AG04450 (cell line): Measurements from ENCODE around the gene GRID1. TPM values are rescaled to one million over a fixed set of nuclear protein-coding genes. Genes with fewer than 3 reads are reported as not detected.

Source experiments
- CTCF ChIA-PET: fragments of 300-600, 350-600 bp; formaldehyde crosslinking; extraction: SDS; loops from one replicate; lab custom pipeline; 2022; ENCODE audit warnings: antibody characterized with exemption, inconsistent platforms; lab: Charles Lee
- POLR2A ChIA-PET: fragments of 350-600 bp; formaldehyde crosslinking; extraction: SDS; loops from one replicate; lab custom pipeline; 2021; ENCODE audit warnings: antibody characterized with exemption, inconsistent platforms; lab: Yijun Ruan, JAX
- DNase-seq: peaks from one replicate; pipeline ENCODE4 v3.0.0-alpha.2; 2011; ENCODE audit warnings: low read depth, low spot score
- H3K27ac ChIP-seq: one replicate; pipeline ENCODE4 v1.5.1; 2012; ENCODE audit warnings: low read depth, low read length, control low read depth
- H3K27me3 ChIP-seq: one replicate; pipeline ENCODE4 v1.6.0; 2012; ENCODE audit warnings: low read length; ENCODE audit not compliant: control insufficient read depth, insufficient read depth
- H3K4me3 ChIP-seq: 2 replicates; pipeline ENCODE4 v1.5.1; 2011; ENCODE audit warnings: mild to moderate bottlenecking, low read depth, low read length, control low read depth
- H3K9me3 ChIP-seq: 2 replicates; pipeline ENCODE4 v1.5.1; 2012; ENCODE audit warnings: low read length; ENCODE audit not compliant: control insufficient read depth, insufficient read depth
- polyA plus RNA-seq: library from polyadenylated mRNA; depleted of rRNA; stranded (reverse); fragments of >200 nt; gene quantifications from 2 replicates; pipeline ENCODE4 v1.2.3, GENCODE V29; 2011
- TF ChIP-seq, protein P1 (sequence below): IDR thresholded peaks from 2 replicates; pipeline ENCODE4 v1.5.1; 2011; ENCODE audit warnings: low read depth, low read length, control low read depth, inconsistent platforms

The GRID1 gene
- polyA plus RNA-seq, 1 experiment: not detected

DNA sequence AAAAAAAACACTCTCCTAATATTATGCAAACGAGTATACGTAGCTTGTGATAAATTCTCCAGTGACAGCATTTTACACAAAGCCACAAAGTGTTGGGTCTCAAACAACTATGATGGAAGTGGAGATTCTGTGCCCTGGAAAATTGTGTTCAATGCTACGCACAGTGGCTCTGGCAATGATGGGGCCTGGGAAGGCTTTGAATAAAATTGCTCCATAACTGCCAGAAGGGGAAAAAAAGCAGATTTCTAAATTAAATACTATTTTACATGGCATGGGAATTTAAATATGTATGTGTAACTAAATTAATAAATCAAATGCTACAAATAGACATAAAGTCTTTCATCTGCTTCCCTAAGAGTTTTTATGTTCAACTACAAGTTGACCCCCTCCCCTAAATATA lies 306.7 kb downstream of the GRID1 start:
- CTCF ChIA-PET: no interaction called here
- no peak for DNase-seq
- POLR2A ChIA-PET: no interaction called here

GRCh38 chr10:86058964-86059363 lies 307.6 kb downstream of the GRID1 start:
- Histone ChIP-seq H3K27ac (no peak overlapping the region), H3K27me3 (no peaks in the 10 kb centered on the region), H3K9me3 (peaks cover 26% of the 10 kb centered on the region), H3K4me3 (no peak overlapping the region)
- ChIA-PET POLR2A (no interaction called here), CTCF (no interaction called here)
- DNase-seq: no peak
- TF ChIP-seq, protein P1, sequence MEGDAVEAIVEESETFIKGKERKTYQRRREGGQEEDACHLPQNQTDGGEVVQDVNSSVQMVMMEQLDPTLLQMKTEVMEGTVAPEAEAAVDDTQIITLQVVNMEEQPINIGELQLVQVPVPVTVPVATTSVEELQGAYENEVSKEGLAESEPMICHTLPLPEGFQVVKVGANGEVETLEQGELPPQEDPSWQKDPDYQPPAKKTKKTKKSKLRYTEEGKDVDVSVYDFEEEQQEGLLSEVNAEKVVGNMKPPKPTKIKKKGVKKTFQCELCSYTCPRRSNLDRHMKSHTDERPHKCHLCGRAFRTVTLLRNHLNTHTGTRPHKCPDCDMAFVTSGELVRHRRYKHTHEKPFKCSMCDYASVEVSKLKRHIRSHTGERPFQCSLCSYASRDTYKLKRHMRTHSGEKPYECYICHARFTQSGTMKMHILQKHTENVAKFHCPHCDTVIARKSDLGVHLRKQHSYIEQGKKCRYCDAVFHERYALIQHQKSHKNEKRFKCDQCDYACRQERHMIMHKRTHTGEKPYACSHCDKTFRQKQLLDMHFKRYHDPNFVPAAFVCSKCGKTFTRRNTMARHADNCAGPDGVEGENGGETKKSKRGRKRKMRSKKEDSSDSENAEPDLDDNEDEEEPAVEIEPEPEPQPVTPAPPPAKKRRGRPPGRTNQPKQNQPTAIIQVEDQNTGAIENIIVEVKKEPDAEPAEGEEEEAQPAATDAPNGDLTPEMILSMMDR: no peak

More for the DNA sequence above, 306.7 kb downstream of the GRID1 start:
- no peak overlapping the region for H3K27ac ChIP-seq
- H3K9me3 ChIP-seq: peaks cover 21% of the 10 kb centered on the region
- H3K27me3 ChIP-seq: no peaks in the 10 kb centered on the region
- TF ChIP-seq, protein P1: no peak
- H3K4me3 ChIP-seq: no peak overlapping the region

GRCh38 chr10:86057708-86058107 lies 308.9 kb downstream of the GRID1 start:
- TF ChIP-seq, protein P1: no peak
- H3K27me3 ChIP-seq: no peaks in the 10 kb centered on the region
- no peak for DNase-seq
- CTCF ChIA-PET: no interaction called here
- no peak overlapping the region for H3K27ac ChIP-seq
- POLR2A ChIA-PET: no interaction called here
- peaks cover 24% of the 10 kb centered on the region for H3K9me3 ChIP-seq
- H3K4me3 ChIP-seq: no peak overlapping the region

GRCh38 chr10:86056672-86057071 lies 309.9 kb downstream of the GRID1 start:
- Histone ChIP-seq H3K27ac (no peak overlapping the region), H3K9me3 (peaks cover 15% of the 10 kb centered on the region), H3K4me3 (no peak overlapping the region), H3K27me3 (no peaks in the 10 kb centered on the region)
- ChIA-PET POLR2A (no interaction called here), CTCF (no interaction called here)
- TF ChIP-seq, protein P1: no peak
- no peak for DNase-seq

DNA sequence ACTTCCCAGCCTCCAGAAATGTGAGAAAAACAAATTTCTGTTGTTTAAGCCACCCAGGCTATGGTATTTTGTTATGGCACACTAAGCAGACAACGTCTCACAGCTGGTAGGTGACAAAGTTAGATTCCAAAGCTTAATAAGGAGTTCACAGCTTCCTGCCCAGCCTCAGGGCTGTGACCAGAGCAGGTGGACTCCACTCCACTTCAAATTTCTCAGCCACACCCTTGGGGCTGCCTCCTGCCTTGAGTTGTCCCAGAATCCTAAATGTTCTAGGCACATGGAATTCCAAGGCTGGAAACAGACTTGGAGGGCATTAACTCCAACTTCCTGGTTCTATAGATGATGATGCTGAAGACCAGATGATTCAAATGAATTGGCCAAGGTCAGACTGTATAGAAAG lies 310.7 kb downstream of the GRID1 start:
- TF ChIP-seq, protein P1: no peak
- Histone ChIP-seq H3K27me3 (no peaks in the 10 kb centered on the region), H3K9me3 (peaks cover 15% of the 10 kb centered on the region), H3K4me3 (no peak overlapping the region), H3K27ac (no peak overlapping the region)
- ChIA-PET POLR2A (no interaction called here), CTCF (no interaction called here)
- DNase-seq: no peak
